Measurements from ENCODE around the gene ERI3.

Gene ERI3

GRCh38 chr1:44355582-44356305, 687 bp upstream of the ERI3 start:
- no peak for DNase-seq
- intact Hi-C loops (cut with DNase I), result loop anchor here (2.0 to 5.0 kb wide), 2 partner anchors 49 to 138 kb away; partner anchors contain the start of gene RNF220

DNA sequence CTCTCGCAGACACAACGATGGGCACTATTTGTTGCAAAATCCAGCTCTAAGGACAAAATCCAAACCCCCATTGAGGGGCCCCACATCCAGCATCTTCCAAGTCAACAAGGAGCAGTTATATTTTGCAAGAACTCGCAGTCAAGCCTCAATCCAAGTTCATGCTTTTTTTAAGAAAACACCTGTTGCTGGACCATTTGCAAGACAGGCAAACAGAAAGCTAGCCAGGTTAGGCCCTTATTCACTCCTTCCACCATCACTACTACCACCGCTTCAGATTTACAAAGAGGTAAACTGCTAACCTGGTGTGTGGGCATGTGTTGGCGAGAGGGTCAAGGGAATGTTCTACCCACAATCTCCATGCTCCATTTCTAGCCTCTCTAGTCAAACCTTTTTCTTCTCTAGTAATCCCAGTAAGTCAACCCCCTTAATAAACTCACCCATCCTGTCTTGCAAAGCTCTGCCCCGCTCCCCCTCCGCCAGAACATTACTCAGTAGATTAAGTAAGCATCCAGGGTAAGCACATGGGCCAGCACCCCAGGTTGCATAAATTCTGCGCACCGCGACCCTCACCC, 703 bp downstream of the ERI3 start:
- DNase-seq, result no peak
- intact Hi-C loops (cut with DNase I), result loop anchor here (2.0 kb wide), 1 partner anchor 50 kb away; the partner anchor contains the start of gene RNF220

GRCh38 chr1:44353604-44354003, 1.5 kb downstream of the ERI3 start:
- DNase-seq, result no peak
- intact Hi-C loops (cut with DNase I), result loop anchor here (2.0 kb wide), 1 partner anchor 51 kb away; the partner anchor contains the start of gene RNF220

- intact Hi-C loops (cut with DNase I), result no loop called here
Measured at GRCh38 chr1:44351289-44351688, 3.8 kb downstream of the ERI3 start.

GRCh38 chr1:44348061-44348485, 7.0 kb downstream of the ERI3 start:
- DNase-seq, result no peak
- intact Hi-C loops (cut with DNase I), result no loop called here

More at GRCh38 chr1:44351289-44351688, 3.8 kb downstream of the ERI3 start:
- DNase-seq, result no peak

DNA sequence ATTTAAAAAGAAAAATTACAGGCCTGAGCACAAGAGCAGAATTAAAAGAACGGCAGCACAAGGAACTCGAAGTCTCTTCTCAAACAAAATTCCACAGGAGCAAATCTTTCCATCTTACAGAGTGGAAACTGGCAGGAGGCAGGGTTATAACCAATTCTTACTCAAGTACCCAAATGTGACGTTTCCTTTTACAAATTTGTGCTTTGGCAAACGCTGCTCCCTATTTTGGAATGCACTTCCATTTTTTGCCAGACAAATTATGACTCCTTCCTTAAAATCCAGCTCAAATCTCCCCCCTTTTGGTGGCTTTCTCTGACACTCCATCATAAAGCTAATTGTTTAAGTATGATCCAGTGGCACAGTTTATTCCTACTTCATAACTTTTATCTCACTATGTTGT, 7.8 kb downstream of the ERI3 start:
- DNase-seq, result no peak
- intact Hi-C loops (cut with DNase I), result no loop called here

DNA sequence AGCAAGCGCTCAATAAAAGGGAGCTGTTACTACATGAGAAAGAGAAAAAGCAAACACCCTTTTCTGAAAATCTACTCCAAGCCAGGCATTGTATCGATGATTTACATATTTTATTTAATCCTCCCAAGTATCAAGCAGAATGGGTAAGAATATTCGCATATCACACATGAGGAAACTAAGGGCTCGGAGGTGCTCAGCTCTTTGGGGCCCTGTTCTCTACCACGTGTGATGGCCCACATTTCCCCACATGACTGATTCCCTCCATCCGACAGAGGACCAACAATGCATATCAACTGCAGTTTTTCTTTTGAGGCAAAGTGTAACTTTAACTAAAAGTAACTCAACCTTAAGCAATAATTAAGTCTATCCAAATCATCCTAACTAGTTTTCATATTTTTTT, 8.2 kb downstream of the ERI3 start:
- peak in 1 of 42 donors; percentile 15 for DNase-seq
- intact Hi-C loops (cut with DNase I), result no loop called here

DNA sequence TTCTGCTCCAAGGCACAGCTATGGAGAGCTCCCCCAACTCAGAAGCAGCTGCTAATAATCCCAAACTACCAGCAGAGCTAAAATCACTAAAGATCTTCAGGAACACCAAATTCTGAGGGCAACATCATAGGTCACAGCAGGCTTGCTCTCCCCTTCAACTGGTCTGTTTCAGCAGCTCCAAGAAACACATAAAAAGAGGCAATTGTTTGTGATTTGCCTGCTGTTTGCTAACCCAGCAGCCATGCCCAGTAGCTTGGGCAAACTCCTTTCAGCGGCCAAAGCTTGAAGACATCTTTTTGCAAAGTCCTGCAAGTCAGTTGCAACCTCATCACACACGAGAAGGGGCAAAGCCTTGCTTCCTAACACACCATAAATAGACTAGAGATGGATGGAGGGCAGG, 8.9 kb downstream of the ERI3 start:
- peak in 28 of 42 donors; percentile 17 to 71 (median 42) for DNase-seq

DNA sequence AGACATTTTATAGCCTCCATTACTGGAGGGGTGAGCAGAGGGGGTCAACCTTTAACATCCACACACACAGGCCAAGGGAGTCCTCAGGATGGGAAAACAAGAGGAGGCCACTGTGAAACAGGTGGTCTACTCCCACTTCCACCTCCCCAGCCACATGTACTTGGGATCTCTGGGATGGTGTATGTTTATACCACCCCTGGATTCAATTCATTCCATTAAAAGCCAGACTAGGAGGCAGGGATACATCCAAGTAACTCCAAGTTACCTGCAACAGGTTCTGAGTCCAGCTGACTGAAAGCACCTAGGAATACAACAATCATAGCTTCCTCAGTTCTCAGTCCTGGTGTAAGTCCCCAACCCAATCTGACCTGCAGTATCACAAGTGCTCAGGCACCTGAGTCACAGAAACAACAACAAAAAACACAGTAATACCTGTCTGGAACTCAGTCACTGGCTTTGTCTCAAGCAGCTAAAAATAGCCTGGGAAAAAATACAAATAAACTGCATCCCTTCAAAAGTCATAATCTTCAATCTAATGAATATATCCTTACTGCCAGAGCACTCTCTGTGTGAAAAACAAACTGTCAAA, 9.8 kb downstream of the ERI3 start:
- intact Hi-C loops (cut with DNase I), result no loop called here
- no peak for DNase-seq

More for the DNA sequence above, 8.9 kb downstream of the ERI3 start:
- intact Hi-C loops (cut with DNase I), result no loop called here

DNA sequence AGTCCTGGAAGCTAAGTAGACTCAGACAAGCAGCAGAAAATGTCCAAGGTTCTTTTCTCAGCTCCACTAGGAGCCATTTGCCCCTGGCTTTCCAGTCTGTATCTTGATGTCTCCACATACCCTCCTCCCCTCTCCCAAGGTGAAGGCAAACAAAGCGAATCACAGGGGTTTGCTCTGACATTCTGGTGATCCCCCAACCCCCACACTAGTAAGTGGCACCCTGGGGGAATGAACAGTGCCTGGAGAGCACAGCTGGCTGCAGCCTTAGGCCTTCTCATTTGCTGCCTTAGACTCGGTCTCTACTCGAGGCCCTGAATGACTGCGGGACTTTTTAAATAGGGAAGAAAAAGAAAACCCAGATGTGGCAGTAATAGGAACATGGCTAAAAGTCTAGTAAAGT, 15.3 kb downstream of the ERI3 start:
- DNase-seq, result no peak
- intact Hi-C loops (cut with DNase I), result no loop called here

GRCh38 chr1:44338136-44338535, 16.9 kb downstream of the ERI3 start:
- no peak for DNase-seq
- intact Hi-C loops (cut with DNase I), result no loop called here

GRCh38 chr1:44336668-44337067, 18.4 kb downstream of the ERI3 start:
- intact Hi-C loops (cut with DNase I), result no loop called here
- DNase-seq, result no peak

DNA sequence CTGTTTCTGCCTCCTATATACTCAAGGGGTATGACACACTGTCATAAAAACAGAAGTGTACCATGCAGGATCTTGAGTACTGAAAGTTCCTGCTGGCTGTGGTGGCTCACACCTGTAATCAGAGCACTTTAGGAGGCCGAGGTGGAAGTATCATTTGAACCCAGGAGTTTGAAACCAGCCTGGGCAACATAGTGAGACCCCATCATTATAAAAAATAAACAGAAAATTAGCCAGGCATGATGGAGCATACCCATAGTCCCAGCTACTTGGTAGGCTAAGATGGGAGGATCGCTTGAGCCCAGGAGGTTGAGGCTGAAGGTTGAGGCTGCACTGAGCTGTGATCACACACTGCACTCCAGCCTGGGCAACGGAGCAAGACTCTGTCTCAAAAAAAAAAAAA, 20.1 kb downstream of the ERI3 start:
- no peak for DNase-seq
- intact Hi-C loops (cut with DNase I), result no loop called here

GRCh38 chr1:44333376-44333775, 21.7 kb downstream of the ERI3 start:
- DNase-seq, result no peak
- intact Hi-C loops (cut with DNase I), result no loop called here

DNA sequence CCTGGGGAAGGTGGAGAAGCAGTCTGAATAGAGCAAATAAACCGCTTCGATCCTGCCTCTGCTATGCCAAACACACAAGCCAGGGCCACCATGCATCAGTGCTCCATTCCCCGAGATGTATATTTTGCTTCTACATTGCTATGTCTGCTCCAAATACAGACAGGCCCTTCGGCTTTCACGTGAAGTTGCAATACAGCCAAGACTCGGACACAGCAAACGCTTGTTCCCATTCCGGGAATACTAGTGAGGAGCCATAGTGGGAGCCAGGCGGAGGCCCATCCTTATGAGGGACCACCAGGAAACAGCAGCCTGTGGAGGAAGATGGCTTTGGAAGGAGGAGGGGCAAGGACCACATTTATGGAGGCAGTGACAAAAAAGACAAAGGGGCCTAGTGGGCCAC, 22.6 kb downstream of the ERI3 start:
- peak in 8 of 42 donors; percentile 12 to 58 (median 30) for DNase-seq
- intact Hi-C loops (cut with DNase I), result no loop called here

GRCh38 chr1:44330935-44331334, 24.1 kb downstream of the ERI3 start:
- no peak for DNase-seq
- intact Hi-C loops (cut with DNase I), result no loop called here

GRCh38 chr1:44328671-44329416, 26.2 kb downstream of the ERI3 start:
- DNase-seq, result no peak
- intact Hi-C loops (cut with DNase I), result no loop called here

DNA sequence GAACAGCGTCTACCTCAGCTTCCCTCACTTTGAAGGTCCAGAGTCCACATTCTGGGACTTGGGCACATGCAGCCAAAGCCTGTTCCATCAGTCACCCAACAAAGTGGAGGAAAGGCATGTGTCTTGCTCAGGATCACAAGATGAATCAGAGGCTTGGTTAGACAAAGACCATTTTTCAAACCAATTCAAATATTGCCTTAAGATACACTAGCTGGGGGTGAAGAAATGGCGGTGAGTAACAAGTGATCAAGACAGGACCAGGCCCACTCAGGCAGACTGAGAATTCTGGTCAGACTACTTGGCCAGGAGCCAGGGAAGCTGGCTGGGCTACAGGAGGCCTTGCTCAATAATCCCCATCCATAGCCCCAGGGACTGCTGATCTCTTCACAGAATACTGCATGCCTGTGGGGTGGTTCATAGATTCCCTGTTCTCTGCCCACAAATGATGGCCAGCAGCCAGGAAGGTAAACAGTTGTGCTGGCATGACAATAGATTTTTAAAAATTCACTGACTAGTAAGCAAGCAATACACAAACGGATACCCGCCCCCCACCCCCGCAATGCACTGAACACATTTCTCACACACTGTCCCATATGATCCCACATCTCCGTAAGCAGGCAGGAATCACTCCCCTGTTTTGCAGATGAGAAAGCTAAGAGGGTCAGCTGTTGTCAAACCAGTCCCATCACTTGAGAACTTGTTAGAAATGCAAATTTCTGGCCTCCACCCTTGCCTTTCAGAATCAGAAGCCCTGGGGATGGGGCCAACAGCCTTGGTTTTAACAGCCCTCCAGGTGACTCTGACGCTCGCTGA, 27.2 kb downstream of the ERI3 start:
- peak in 38 of 42 donors; percentile 8 to 85 (median 40) for DNase-seq
- intact Hi-C loops (cut with DNase I), result no loop called here
